ENCODE results near the gene GON4L. TPM values are rescaled to one million over a fixed set of nuclear protein-coding genes. Genes with fewer than 3 reads are reported as not detected.
A peak's percentile ranks its signal among the peaks of the same experiment; 100 is the strongest.
"Not testable (repeated sequence)": the region's sequence is repeated elsewhere in the genome, so short reads cannot be mapped to it uniquely, and the experiment has no call there.

The GON4L gene
- total RNA-seq, 6 experiments from 2014 or later: 10.7 to 23.2 (median 20.1) TPM

DNA sequence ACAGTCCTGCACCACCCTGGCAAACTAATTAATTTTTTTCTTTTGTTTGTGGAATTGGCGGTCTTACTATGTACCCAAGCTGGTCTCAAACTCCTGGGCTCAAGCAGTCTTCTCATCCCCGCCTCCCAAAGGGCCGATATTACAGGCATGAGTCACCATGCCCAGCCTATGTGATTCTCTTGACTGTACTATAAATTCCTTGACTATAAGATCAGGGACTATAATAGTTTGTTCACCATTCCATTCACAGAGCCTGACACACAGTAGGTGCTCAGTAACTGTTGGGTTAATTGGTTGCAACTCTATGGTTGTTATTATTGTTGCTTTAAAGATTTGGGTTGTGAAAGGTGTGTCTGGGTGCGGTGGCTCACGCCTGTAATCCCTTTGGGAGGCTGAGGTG, 150.9 kb downstream of the GON4L start:
- Histone ChIP-seq H3K27me3 (no peaks in the 10 kb centered on the region), H3K36me3 (peaks cover 0 to 5% (median 0%) of the 10 kb centered on the region in 4 donors), H3K4me1 (no peaks in the 10 kb centered on the region), H3K9me3 (no peaks in the 10 kb centered on the region), H3K27ac (no peak overlapping the region), H3K4me3 (no peak overlapping the region)
- TF ChIP-seq, protein P1, sequence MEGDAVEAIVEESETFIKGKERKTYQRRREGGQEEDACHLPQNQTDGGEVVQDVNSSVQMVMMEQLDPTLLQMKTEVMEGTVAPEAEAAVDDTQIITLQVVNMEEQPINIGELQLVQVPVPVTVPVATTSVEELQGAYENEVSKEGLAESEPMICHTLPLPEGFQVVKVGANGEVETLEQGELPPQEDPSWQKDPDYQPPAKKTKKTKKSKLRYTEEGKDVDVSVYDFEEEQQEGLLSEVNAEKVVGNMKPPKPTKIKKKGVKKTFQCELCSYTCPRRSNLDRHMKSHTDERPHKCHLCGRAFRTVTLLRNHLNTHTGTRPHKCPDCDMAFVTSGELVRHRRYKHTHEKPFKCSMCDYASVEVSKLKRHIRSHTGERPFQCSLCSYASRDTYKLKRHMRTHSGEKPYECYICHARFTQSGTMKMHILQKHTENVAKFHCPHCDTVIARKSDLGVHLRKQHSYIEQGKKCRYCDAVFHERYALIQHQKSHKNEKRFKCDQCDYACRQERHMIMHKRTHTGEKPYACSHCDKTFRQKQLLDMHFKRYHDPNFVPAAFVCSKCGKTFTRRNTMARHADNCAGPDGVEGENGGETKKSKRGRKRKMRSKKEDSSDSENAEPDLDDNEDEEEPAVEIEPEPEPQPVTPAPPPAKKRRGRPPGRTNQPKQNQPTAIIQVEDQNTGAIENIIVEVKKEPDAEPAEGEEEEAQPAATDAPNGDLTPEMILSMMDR (IDR thresholded peaks at IDR 0.05): no peak
- TF ChIP-seq POLR2A (IDR thresholded peaks at IDR 0.05): no peak
- DNase-seq (no peak), ATAC-seq (no peak)
- intact Hi-C loops (cut with DNase I): no loop called here
- 100% methylated on average over 4 of the region's 5 CpGs for WGBS (ENCODE audit: insufficient coverage, low coverage, low lambda C conversion rate, missing lambda C conversion rate)

DNA sequence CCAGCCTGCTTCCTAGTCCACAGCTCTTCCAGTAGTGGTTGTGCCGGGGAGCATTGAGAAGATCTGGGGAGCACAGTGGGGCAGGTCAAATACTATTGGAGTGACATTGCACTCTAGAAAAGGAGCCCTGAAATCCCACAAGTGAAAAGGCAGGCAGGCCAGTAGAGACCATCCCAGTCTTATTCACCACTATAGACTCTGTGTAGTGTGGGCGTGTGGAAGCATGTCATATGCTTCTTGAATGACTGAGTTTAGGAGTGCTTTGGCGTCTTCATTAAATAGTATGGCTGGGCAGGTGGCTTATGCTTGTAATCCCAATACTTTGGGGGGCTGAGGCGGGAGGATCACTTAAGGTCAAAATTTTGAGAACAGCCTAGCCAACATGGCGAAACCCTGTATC, 152.6 kb downstream of the GON4L start:
- H3K4me1 ChIP-seq; DNase-seq; intact Hi-C loops (cut with DNase I); H3K27me3 ChIP-seq; H3K36me3 ChIP-seq; H3K4me3 ChIP-seq; H3K9me3 ChIP-seq; ATAC-seq; H3K27ac ChIP-seq: not testable (repeated sequence)
- 84% methylated on average over 4 of the region's 5 CpGs for WGBS (ENCODE audit: insufficient coverage, low coverage, low lambda C conversion rate, missing lambda C conversion rate)

- Histone ChIP-seq H3K4me1 (peaks cover 0 to 10% (median 0%) of the 10 kb centered on the region in 4 donors), H3K27ac (no peak overlapping the region), H3K36me3 (no peaks in the 10 kb centered on the region), H3K4me3 (no peak overlapping the region), H3K9me3 (no peaks in the 10 kb centered on the region), H3K27me3 (no peaks in the 10 kb centered on the region)
- intact Hi-C loops (cut with DNase I): no loop called here
- DNase-seq (no peak), ATAC-seq (no peak)
- WGBS (ENCODE audit: insufficient coverage, low coverage, low lambda C conversion rate, missing lambda C conversion rate): 89% methylated on average over 4 of the region's 6 CpGs
- no peak for TF ChIP-seq POLR2A (IDR thresholded peaks at IDR 0.05)
- TF ChIP-seq, protein P1 (IDR thresholded peaks at IDR 0.05): no peak
Observed at GRCh38 chr1:155703216-155703615, 153.8 kb downstream of the GON4L start.

GRCh38 chr1:155701675-155702074, 155.3 kb downstream of the GON4L start:
- 20% methylated on average over 2 of the region's 2 CpGs for WGBS (ENCODE audit: insufficient coverage, low coverage, low lambda C conversion rate, missing lambda C conversion rate)
- intact Hi-C loops (cut with DNase I); H3K36me3 ChIP-seq: not testable (repeated sequence)

More at GRCh38 chr1:155701675-155702074, 155.3 kb downstream of the GON4L start:
- H3K9me3 ChIP-seq, H3K27ac ChIP-seq, DNase-seq, H3K27me3 ChIP-seq, H3K4me3 ChIP-seq: not testable (repeated sequence)
- H3K4me1 ChIP-seq: peaks cover 0 to 15% (median 0%) of the 10 kb centered on the region in 4 donors
- peak; percentile 50 to 63 (median 52) for ATAC-seq

Small RNAs within 50 kb of the gene (small RNA-seq; reads per million reads assigned to genes)
- gene RF00015: 0 reads per million in 2 experiments

Other genes starting within 250 kb of the GON4L start
- 10 to 100 TPM in 5 of 6 experiments, 1 to 10 TPM in 1; 9.5 to 22.0 (median 16.7) TPM for gene MSTO1, start 247.0 kb downstream of the GON4L start, total RNA-seq
- 10 to 100 TPM; 24.3 to 37.2 (median 28.9) TPM for gene YY1AP1, start 168.4 kb downstream of the GON4L start, total RNA-seq
- gene DAP3, start 168.1 kb downstream of the GON4L start, total RNA-seq: 100 to 1,000 TPM in 2 of 6 experiments, 10 to 100 TPM in 4; 53.9 to 136 (median 65.7) TPM
- 1 to 10 TPM in 1 of 6 experiments, under 1 TPM in 5; 0.46 to 1.5 (median 0.73) TPM for gene SYT11, start 2.4 kb upstream of the GON4L start, total RNA-seq
- 10 to 100 TPM in 3 of 6 experiments, 1 to 10 TPM in 3; 4.9 to 28.3 (median 11.3) TPM for gene RIT1, start 54.1 kb upstream of the GON4L start, total RNA-seq
- gene KHDC4, start 77.2 kb upstream of the GON4L start, total RNA-seq: 10 to 100 TPM; 14.1 to 19.0 (median 17.2) TPM
- gene RXFP4, start 84.4 kb upstream of the GON4L start, total RNA-seq: not detected
- gene ARHGEF2, start 121.3 kb upstream of the GON4L start, total RNA-seq: 10 to 100 TPM in 4 of 6 experiments, 1 to 10 TPM in 2; 7.9 to 23.8 (median 13.1) TPM
- 100 to 1,000 TPM in 4 of 6 experiments, 10 to 100 TPM in 2; 59.5 to 227 (median 103) TPM for gene SSR2, start 163.7 kb upstream of the GON4L start, total RNA-seq
- 10 to 100 TPM; 19.0 to 25.5 (median 21.0) TPM for gene UBQLN4, start 196.6 kb upstream of the GON4L start, total RNA-seq
- gene LAMTOR2, start 197.6 kb upstream of the GON4L start, total RNA-seq: 10 to 100 TPM; 49.4 to 71.0 (median 60.3) TPM
- 1 to 10 TPM in 2 of 6 experiments, under 1 TPM in 4; 0.40 to 3.2 (median 0.77) TPM for gene RAB25, start 203.9 kb upstream of the GON4L start, total RNA-seq
- gene MEX3A, start 225.3 kb upstream of the GON4L start, total RNA-seq: 1 to 10 TPM in 1 of 6 experiments, under 1 TPM in 5; 0.35 to 1.4 (median 0.83) TPM